ENCODE measurements around the gene FAIM2.

The FAIM2 gene

DNA sequence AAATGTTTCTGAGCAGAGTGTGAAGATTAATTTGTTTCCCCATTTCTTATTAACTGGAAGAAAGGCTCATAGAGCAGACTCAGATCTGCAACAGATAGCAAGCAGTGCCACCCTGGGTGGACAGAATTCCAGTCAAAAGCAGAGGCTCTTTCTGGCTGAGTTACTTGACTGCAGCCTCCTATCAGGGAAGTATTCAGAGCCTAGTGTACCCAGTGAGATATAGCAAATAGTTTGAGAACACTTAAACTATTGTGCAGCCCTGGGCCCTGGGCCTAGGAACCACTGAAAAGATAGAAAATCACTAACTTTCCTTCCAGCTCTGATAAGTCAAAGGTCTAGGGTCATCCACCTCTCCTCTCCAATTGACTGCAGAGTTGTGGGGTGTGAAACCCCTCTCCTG is 35.6 kb upstream of the FAIM2 start:
- Histone ChIP-seq H3K4me1 (ENCODE audit: control insufficient read depth, insufficient read depth, low read length, poor library complexity, severe bottlenecking) (peaks cover 19% of the 10 kb centered on the region), H3K27ac (ENCODE audit: insufficient read depth, low read length, poor library complexity, severe bottlenecking) (no peak overlapping the region), H3K27me3 (replicated peaks; ENCODE audit: control insufficient read depth, insufficient read depth, low read length, poor library complexity, severe bottlenecking) (no peaks in the 10 kb centered on the region), H3K9me3 (ENCODE audit: control insufficient read depth, low read length) (no peaks in the 10 kb centered on the region), H3K4me3 (ENCODE audit: insufficient read depth, low read depth, low read length, poor library complexity, severe bottlenecking) (no peak overlapping the region), H3K36me3 (ENCODE audit: control insufficient read depth, insufficient read depth, low read length) (no peaks in the 10 kb centered on the region)
- no peak for DNase-seq

DNA sequence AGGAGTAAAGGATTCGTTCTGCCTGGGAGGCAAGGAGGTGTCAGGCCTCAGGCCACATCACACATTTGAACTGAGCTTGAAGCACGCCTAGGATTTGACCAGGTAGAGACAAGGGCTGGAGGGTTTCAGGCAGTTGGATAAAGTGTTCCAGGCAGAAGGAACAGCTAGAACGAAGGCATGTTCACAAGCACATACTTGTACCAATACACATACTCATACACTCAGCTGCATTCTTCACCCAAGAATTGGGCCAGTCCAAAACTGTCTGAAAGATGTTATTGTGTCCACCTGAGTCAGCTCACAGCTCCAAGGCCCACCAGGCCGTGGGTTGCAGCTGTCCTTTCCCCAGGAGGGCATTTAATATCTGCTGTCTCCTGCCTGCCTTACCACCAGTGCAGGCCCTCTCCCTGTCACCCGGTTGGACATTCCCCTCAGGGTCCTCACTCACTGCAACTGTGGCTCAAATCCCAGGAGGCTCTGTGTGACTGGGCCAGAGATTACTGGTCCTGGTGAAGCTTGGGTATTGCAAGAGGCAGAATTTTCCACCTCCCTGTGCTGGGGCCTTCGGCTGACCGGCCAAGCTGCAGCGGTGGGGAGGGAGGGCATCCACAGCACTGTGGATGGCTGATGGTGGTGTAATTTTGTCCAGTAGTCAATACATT is 34.1 kb upstream of the FAIM2 start:
- no peak for DNase-seq
- Histone ChIP-seq H3K27ac (ENCODE audit: insufficient read depth, low read length, poor library complexity, severe bottlenecking) (no peak overlapping the region), H3K27me3 (replicated peaks; ENCODE audit: control insufficient read depth, insufficient read depth, low read length, poor library complexity, severe bottlenecking) (no peaks in the 10 kb centered on the region), H3K36me3 (ENCODE audit: control insufficient read depth, insufficient read depth, low read length) (no peaks in the 10 kb centered on the region), H3K4me3 (ENCODE audit: insufficient read depth, low read depth, low read length, poor library complexity, severe bottlenecking) (no peak overlapping the region), H3K4me1 (ENCODE audit: control insufficient read depth, insufficient read depth, low read length, poor library complexity, severe bottlenecking) (peaks cover 10% of the 10 kb centered on the region), H3K9me3 (ENCODE audit: control insufficient read depth, low read length) (no peaks in the 10 kb centered on the region)

DNA sequence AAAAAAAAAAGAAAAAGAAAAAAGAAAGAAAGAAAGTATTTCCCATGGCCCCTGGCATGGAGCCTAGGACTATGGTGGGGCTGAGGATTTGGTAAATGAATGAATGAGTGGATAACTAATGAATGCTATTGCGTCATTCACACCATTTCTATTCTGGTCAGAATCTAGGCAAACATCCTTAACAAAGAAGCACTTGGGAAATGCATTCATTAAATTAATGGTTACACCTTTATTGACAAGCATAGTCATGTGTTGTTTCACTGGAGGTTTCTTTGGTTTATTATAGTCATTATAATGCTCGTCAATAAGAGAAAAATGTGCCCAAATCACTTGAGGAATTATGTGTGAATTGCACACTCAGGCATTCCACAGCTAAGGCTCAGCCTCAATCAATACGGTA is 33.2 kb upstream of the FAIM2 start:
- Histone ChIP-seq H3K27me3 (replicated peaks; ENCODE audit: control insufficient read depth, insufficient read depth, low read length, poor library complexity, severe bottlenecking) (no peaks in the 10 kb centered on the region), H3K4me1 (ENCODE audit: control insufficient read depth, insufficient read depth, low read length, poor library complexity, severe bottlenecking) (peaks cover 1% of the 10 kb centered on the region), H3K27ac (ENCODE audit: insufficient read depth, low read length, poor library complexity, severe bottlenecking) (no peak overlapping the region)

DNA sequence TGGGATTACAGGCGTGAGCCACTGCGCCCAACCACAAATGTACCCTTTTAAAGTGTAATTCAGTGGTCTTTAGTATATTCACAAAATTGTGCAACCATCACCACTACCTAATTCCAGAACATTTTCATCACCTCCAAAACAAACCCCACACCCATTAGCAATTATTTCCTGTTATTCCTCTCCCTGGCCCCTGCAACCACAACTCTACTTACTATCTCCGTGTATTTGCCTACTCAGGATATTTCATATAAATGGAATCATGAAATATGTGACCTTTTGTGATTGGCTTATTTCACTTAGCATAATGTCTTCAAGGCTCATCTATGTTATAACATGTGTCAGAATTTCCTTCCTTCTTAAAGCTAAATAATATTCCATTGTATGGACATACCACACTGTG is 30.8 kb upstream of the FAIM2 start:
- no peak for DNase-seq
- Histone ChIP-seq H3K4me1 (ENCODE audit: control insufficient read depth, insufficient read depth, low read length, poor library complexity, severe bottlenecking) (no peaks in the 10 kb centered on the region), H3K9me3 (ENCODE audit: control insufficient read depth, low read length) (no peaks in the 10 kb centered on the region), H3K36me3 (ENCODE audit: control insufficient read depth, insufficient read depth, low read length) (no peaks in the 10 kb centered on the region), H3K4me3 (ENCODE audit: insufficient read depth, low read depth, low read length, poor library complexity, severe bottlenecking) (no peak overlapping the region), H3K27ac (ENCODE audit: insufficient read depth, low read length, poor library complexity, severe bottlenecking) (no peak overlapping the region), H3K27me3 (replicated peaks; ENCODE audit: control insufficient read depth, insufficient read depth, low read length, poor library complexity, severe bottlenecking) (no peaks in the 10 kb centered on the region)

More for the DNA sequence above, 33.2 kb upstream of the FAIM2 start:
- Histone ChIP-seq H3K4me3 (ENCODE audit: insufficient read depth, low read depth, low read length, poor library complexity, severe bottlenecking) (no peak overlapping the region), H3K9me3 (ENCODE audit: control insufficient read depth, low read length) (no peaks in the 10 kb centered on the region), H3K36me3 (ENCODE audit: control insufficient read depth, insufficient read depth, low read length) (no peaks in the 10 kb centered on the region)
- DNase-seq, result no peak

DNA sequence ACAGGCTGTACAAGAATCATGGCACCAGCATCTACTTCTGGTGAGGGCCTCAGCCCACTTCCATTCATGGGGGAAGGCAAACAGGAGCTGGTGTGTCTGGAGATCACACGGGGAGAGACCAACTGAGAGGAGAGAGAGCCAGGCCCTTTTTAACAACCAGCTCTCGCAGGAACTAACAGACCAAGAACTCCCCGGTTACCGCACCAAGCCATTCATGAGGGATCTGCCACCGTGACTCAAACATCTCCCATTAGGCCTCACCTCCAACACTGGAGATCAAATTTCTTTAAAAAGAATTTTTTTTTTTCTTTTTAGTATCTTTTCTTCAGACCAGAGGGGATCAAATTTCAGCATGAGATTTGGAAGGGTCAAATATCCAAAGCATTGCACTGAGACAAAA is 30.1 kb upstream of the FAIM2 start:
- H3K4me3 ChIP-seq (ENCODE audit: insufficient read depth, low read depth, low read length, poor library complexity, severe bottlenecking), result no peak overlapping the region
- H3K27me3 ChIP-seq (replicated peaks; ENCODE audit: control insufficient read depth, insufficient read depth, low read length, poor library complexity, severe bottlenecking), result no peaks in the 10 kb centered on the region
- H3K4me1 ChIP-seq (ENCODE audit: control insufficient read depth, insufficient read depth, low read length, poor library complexity, severe bottlenecking), result no peaks in the 10 kb centered on the region
- no peak for DNase-seq
- no peaks in the 10 kb centered on the region for H3K36me3 ChIP-seq (ENCODE audit: control insufficient read depth, insufficient read depth, low read length)
- no peaks in the 10 kb centered on the region for H3K9me3 ChIP-seq (ENCODE audit: control insufficient read depth, low read length)
- no peak overlapping the region for H3K27ac ChIP-seq (ENCODE audit: insufficient read depth, low read length, poor library complexity, severe bottlenecking)

DNA sequence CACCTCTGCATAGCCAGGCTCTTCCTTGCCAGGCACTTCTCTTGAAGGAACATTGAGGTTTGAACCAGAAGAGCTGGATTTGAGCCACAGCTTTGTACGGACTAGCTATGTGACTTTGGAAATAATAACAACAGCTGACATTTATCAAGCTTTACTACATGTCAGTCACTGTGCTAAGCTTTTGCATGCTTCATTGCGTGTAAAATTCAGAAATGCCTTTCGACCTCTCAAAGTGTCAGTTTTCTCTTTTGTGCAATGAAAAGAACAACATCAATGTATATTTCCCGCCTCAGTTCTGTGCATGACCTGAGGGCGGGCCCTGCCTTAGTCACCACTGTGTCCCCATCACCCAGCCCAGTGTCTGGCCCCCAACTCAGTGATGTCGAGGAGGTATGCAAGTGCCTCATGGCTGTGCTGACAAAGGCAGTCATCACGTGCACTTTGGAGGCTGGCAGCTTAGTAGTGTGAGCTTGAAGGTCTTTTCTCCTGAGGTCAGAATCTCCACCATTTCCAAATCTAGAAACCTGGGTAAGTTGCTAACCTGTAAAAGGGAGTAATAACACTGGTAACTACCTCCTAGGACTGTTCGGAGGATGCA is 28.9 kb upstream of the FAIM2 start:
- Histone ChIP-seq H3K27me3 (replicated peaks; ENCODE audit: control insufficient read depth, insufficient read depth, low read length, poor library complexity, severe bottlenecking) (no peaks in the 10 kb centered on the region), H3K4me1 (ENCODE audit: control insufficient read depth, insufficient read depth, low read length, poor library complexity, severe bottlenecking) (no peaks in the 10 kb centered on the region), H3K36me3 (ENCODE audit: control insufficient read depth, insufficient read depth, low read length) (no peaks in the 10 kb centered on the region), H3K4me3 (ENCODE audit: insufficient read depth, low read depth, low read length, poor library complexity, severe bottlenecking) (no peak overlapping the region), H3K9me3 (ENCODE audit: control insufficient read depth, low read length) (no peaks in the 10 kb centered on the region), H3K27ac (ENCODE audit: insufficient read depth, low read length, poor library complexity, severe bottlenecking) (no peak overlapping the region)
- DNase-seq, result no peak

DNA sequence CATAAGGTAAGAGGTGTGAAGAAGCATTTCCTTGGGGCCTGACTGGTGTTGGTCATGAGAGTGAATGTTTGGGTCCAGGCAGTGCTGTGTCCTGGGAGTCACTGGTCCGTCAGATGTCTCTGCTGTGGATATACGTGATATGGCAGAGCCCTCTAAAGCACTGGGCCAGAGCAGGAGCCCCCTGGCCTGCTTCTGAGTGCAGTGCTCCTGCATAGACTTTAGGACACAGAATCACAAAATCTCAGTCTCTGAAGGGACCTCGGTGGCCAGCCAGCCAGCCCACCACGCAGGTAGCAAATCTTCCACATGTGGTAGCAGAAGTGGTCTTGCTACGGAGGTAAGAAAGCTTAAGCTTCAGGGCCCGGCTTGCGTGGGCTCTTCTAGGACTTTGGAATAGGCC is 28.3 kb upstream of the FAIM2 start:
- DNase-seq, result no peak

DNA sequence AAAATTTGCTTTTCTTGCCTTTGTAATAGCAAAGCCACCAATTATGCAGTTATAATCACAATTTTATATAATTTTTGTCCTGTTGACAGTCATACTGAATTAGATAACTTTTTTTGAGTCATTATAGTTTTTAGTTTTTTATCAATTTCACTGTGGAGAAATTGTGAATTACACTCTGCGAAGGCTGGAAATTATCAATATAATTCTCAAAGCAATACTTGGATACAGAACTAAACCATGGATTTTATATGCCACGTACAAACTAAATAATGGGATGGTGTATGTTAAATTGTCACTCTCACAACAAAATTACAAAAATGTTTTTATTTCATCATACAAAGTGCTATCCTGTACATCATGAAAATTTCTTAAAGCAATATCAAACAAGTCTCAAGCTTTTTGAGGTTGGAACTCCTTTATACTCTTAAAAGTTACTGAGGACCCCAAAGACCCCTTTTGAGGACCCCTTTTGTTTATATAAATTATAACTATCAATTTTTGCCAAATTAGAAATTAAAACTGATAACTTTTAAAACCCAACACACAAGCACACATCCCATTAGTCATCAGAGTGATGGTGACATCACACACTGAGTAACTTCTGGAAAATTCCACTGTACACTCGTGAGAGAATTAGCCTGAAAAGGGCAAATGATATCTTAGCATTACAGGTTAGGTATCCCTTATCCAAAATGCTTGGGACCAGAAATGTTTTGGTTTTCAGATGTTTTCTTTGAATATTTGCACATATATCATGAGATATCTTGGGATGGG is 27.0 kb upstream of the FAIM2 start:
- H3K4me3 ChIP-seq (ENCODE audit: insufficient read depth, low read depth, low read length, poor library complexity, severe bottlenecking), result no peak overlapping the region
- H3K9me3 ChIP-seq (ENCODE audit: control insufficient read depth, low read length), result no peaks in the 10 kb centered on the region
- H3K36me3 ChIP-seq (ENCODE audit: control insufficient read depth, insufficient read depth, low read length), result no peaks in the 10 kb centered on the region
- H3K27me3 ChIP-seq (replicated peaks; ENCODE audit: control insufficient read depth, insufficient read depth, low read length, poor library complexity, severe bottlenecking), result no peaks in the 10 kb centered on the region
- no peak overlapping the region for H3K27ac ChIP-seq (ENCODE audit: insufficient read depth, low read length, poor library complexity, severe bottlenecking)
- DNase-seq, result no peak
- H3K4me1 ChIP-seq (ENCODE audit: control insufficient read depth, insufficient read depth, low read length, poor library complexity, severe bottlenecking), result no peaks in the 10 kb centered on the region

More for the DNA sequence above, 28.3 kb upstream of the FAIM2 start:
- no peak overlapping the region for H3K4me3 ChIP-seq (ENCODE audit: insufficient read depth, low read depth, low read length, poor library complexity, severe bottlenecking)
- H3K9me3 ChIP-seq (ENCODE audit: control insufficient read depth, low read length), result no peaks in the 10 kb centered on the region
- no peaks in the 10 kb centered on the region for H3K36me3 ChIP-seq (ENCODE audit: control insufficient read depth, insufficient read depth, low read length)
- H3K27me3 ChIP-seq (replicated peaks; ENCODE audit: control insufficient read depth, insufficient read depth, low read length, poor library complexity, severe bottlenecking), result no peaks in the 10 kb centered on the region
- no peak overlapping the region for H3K27ac ChIP-seq (ENCODE audit: insufficient read depth, low read length, poor library complexity, severe bottlenecking)
- H3K4me1 ChIP-seq (ENCODE audit: control insufficient read depth, insufficient read depth, low read length, poor library complexity, severe bottlenecking), result no peaks in the 10 kb centered on the region

DNA sequence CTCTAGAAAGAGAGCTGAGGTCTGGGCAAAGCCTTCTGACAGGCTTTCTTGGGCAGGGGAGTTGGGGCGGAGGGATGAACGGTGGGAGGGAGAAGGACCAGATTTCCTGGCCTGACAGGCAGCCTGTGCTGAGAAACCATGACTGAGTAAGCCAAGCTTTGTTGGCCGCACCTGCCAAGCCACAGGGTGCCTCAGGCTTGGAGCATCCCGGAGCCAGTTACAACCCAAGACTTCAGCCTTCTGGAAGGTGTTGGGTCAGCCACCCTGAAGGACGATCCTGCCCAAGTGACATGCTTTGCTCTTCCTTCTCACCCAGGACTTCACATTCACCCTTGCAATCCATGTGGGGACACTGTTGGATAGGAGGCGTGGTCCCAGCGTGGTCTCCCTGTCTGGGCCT is 25.9 kb upstream of the FAIM2 start:
- no peaks in the 10 kb centered on the region for H3K9me3 ChIP-seq (ENCODE audit: control insufficient read depth, low read length)
- H3K27ac ChIP-seq (ENCODE audit: insufficient read depth, low read length, poor library complexity, severe bottlenecking), result no peak overlapping the region
- H3K36me3 ChIP-seq (ENCODE audit: control insufficient read depth, insufficient read depth, low read length), result no peaks in the 10 kb centered on the region
- no peaks in the 10 kb centered on the region for H3K4me1 ChIP-seq (ENCODE audit: control insufficient read depth, insufficient read depth, low read length, poor library complexity, severe bottlenecking)
- no peak for DNase-seq
- no peak overlapping the region for H3K4me3 ChIP-seq (ENCODE audit: insufficient read depth, low read depth, low read length, poor library complexity, severe bottlenecking)
- no peaks in the 10 kb centered on the region for H3K27me3 ChIP-seq (replicated peaks; ENCODE audit: control insufficient read depth, insufficient read depth, low read length, poor library complexity, severe bottlenecking)

DNA sequence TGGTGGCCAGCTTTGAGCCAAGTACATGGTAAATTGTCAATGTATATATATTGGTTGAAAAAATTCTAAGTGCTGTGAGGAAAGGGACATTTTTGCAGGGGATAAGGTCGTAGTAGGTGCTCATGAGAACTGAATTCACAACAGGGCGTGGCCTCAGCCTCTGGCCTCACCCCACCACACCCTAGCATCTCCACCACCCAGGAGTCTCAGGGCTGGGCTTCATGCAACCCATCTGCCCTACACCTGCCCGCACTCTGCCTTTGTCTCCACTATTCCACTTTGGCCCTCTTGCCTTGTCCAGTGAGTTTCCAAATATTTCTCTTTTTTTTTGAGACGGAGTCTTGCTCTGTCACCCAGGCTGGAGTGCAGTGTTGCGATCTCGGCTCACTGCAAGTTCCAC is 24.8 kb upstream of the FAIM2 start:
- H3K27me3 ChIP-seq (replicated peaks; ENCODE audit: control insufficient read depth, insufficient read depth, low read length, poor library complexity, severe bottlenecking), result no peaks in the 10 kb centered on the region
- no peak overlapping the region for H3K4me3 ChIP-seq (ENCODE audit: insufficient read depth, low read depth, low read length, poor library complexity, severe bottlenecking)
- no peak overlapping the region for H3K27ac ChIP-seq (ENCODE audit: insufficient read depth, low read length, poor library complexity, severe bottlenecking)
- no peak for DNase-seq
- H3K36me3 ChIP-seq (ENCODE audit: control insufficient read depth, insufficient read depth, low read length), result no peaks in the 10 kb centered on the region
- H3K9me3 ChIP-seq (ENCODE audit: control insufficient read depth, low read length), result no peaks in the 10 kb centered on the region
- H3K4me1 ChIP-seq (ENCODE audit: control insufficient read depth, insufficient read depth, low read length, poor library complexity, severe bottlenecking), result no peaks in the 10 kb centered on the region

Measured in effector memory CD4-positive, alpha-beta T cell (primary cell).